SH-SY5Y (cell line): ENCODE measurements around the gene U2AF1L4.

ENCODE experiments used
- GATA2 ChIP-seq: IDR thresholded peaks from 2 replicates; pipeline ENCODE4 v1.6.1; 2011; ENCODE audit warnings: mild to moderate bottlenecking, low read depth, low read length
- GATA3 ChIP-seq: IDR thresholded peaks from 2 replicates; pipeline ENCODE4 v1.6.1; 2011; ENCODE audit warnings: low read depth, mild to moderate bottlenecking, low read length, moderate library complexity

DNA sequence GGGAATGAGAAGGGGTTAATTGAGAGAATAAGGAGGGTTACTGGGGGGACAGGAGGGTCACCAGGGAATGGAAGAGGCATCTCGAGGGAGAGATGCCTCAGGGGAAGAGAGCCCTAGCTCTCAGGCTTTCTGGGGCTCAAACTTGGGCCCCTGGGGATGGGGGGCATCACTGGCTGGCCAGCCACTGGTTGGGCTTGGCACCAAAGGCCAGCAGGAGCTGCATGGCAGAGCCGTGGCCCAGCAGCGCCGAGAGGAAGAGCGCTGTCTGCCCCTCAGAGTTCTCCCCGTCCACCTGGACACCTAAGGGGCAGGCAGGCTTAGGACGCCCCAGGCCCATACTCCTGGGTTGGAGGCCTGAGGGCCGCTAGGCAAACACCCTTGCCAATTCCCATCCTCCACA lies 47.7 kb upstream of the U2AF1L4 start:
- no peak for TF ChIP-seq GATA3
- no peak for TF ChIP-seq GATA2
